ENCODE results near the gene RAD51B. TPM values are rescaled to one million over a fixed set of nuclear protein-coding genes. Genes with fewer than 3 reads are reported as not detected.

Gene RAD51B
- total and polyA plus RNA-seq, 9 of the 15 experiments (the other 6 are each of a cell fraction or from before 2014, with no cell fraction given), result 8.5 to 17.3 (median 11.3) TPM

- Histone ChIP-seq H3K27ac (ENCODE audit: extremely low read depth, low read depth, low read length) (no peak overlapping the region), H3K4me3 (no peak overlapping the region), H3K9me3 (replicated peaks; ENCODE audit: control insufficient read depth, insufficient read depth, low read depth, low read length) (no peaks in the 10 kb centered on the region), H3K27me3 (ENCODE audit: control insufficient read depth in 2 of 2, insufficient read depth in 2 of 2, low read length in 2 of 2) (no peaks in the 10 kb centered on the region), H3K9ac (ENCODE audit: insufficient read depth in 1 of 2, low read depth in 2 of 2, low read length in 2 of 2) (no peak overlapping the region), H3K79me2 (ENCODE audit: control insufficient read depth, insufficient read depth, low read length) (no peaks in the 10 kb centered on the region), H3K4me2 (ENCODE audit: insufficient read depth, low read length) (no peak overlapping the region), H3K36me3 (ENCODE audit: control insufficient read depth, insufficient read depth, low read length) (no peaks in the 10 kb centered on the region), H3K9me1 (ENCODE audit: control insufficient read depth, insufficient read depth, low read length) (no peaks in the 10 kb centered on the region), H3K4me1 (replicated peaks in 1 of 2; ENCODE audit: control insufficient read depth in 2 of 2, insufficient read depth in 2 of 2, low read length in 2 of 2) (peaks cover 0 to 9% of the 10 kb centered on the region in 2 experiments; a peak in 3 of 5 replicates), H2AFZ (ENCODE audit: low read depth, low read length) (no peak overlapping the region), H4K20me1 (replicated peaks; ENCODE audit: control insufficient read depth, insufficient read depth, low read length) (no peaks in the 10 kb centered on the region)
- ATAC-seq (no peak), DNase-seq (ENCODE audit: extremely low read depth in 1 of 4, low spot score in 3 of 4) (no peak), FAIRE-seq (no peak)
- POLR2A ChIA-PET, result interaction anchor here (0.6 to 1.0 kb wide), 2 partner anchors 8 to 880 kb away, joined by 3 to 4 read pairs; no protein-coding TSS in a partner anchor
- no TSS peak for BruUV-seq (replicated peaks)
- CTCF ChIA-PET (ENCODE audit: low intra/inter-chr PET ratio), result no interaction called here
- intact Hi-C loops (cut with micrococcal nuclease), result no loop called here
- TF ChIP-seq ZNF586 (CRISPR knock-in tag; conservative IDR thresholded peaks at IDR 0.05) (no peak), BMI1 (IDR thresholded peaks at IDR 0.05; ENCODE audit: low read length) (no peak), BACH1 (tag; IDR thresholded peaks at IDR 0.05) (no peak), ZNF316 (IDR thresholded peaks at IDR 0.05) (no peak), PKNOX1 (IDR thresholded peaks at IDR 0.05) (no peak), KLF10 (CRISPR knock-in tag; IDR thresholded peaks at IDR 0.05) (no peak), ATF6 (CRISPR knock-in tag; IDR thresholded peaks at IDR 0.05) (no peak), POLR2H (tag; IDR thresholded peaks at IDR 0.05; ENCODE audit: low read depth) (no peak), MECOM (CRISPR knock-in tag; IDR thresholded peaks at IDR 0.05) (no peak), NELFE (IDR thresholded peaks at IDR 0.05; ENCODE audit: insufficient read depth, insufficient read length) (no peak)
- WGBS (ENCODE audit: insufficient coverage, low coverage, missing lambda C conversion rate), result 70% methylated on average over 2 of the region's 2 CpGs
- in situ Hi-C loops (cut with MboI), result no loop called here
These were observed 444.6 kb downstream of the RAD51B start for GRCh38 chr14:68264260-68264569.

Data from K562 (cell line).